Measurements from ENCODE around the gene EVI5L.
"Not testable (repeated sequence)": the region's sequence is repeated elsewhere in the genome, so short reads cannot be mapped to it uniquely, and the experiment has no call there.

The EVI5L gene

GRCh38 chr19:7848779-7849457 lies 18.9 kb downstream of the EVI5L start:
- no peak for DNase-seq

GRCh38 chr19:7849631-7849999 lies 19.6 kb downstream of the EVI5L start:
- DNase-seq, result no peak

- DNase-seq, result no peak
Measured at GRCh38 chr19:7850000-7850813, 20.2 kb downstream of the EVI5L start.

GRCh38 chr19:7850945-7851622 lies 21.1 kb downstream of the EVI5L start:
- no peak for DNase-seq

- DNase-seq, result no peak
Measured at GRCh38 chr19:7851623-7852500, 21.8 kb downstream of the EVI5L start.

- DNase-seq, result peak; percentile 53
Measured at GRCh38 chr19:7852851-7853769, 23.1 kb downstream of the EVI5L start.

- DNase-seq, result no peak
Measured at GRCh38 chr19:7853770-7854128, 23.7 kb downstream of the EVI5L start.

- DNase-seq, result no peak
Measured at GRCh38 chr19:7855426-7856108, 25.5 kb downstream of the EVI5L start.

- no peak for DNase-seq
Measured at GRCh38 chr19:7856109-7856591, 26.1 kb downstream of the EVI5L start.

GRCh38 chr19:7856679-7857663 lies 27.0 kb downstream of the EVI5L start:
- no peak for DNase-seq

- no peak for DNase-seq
Measured at GRCh38 chr19:7857727-7858108, 27.7 kb downstream of the EVI5L start.

- DNase-seq, result no peak
Measured at GRCh38 chr19:7858109-7858770, 28.2 kb downstream of the EVI5L start.

- not testable (repeated sequence) for DNase-seq
Measured at GRCh38 chr19:7859087-7859486, 29.1 kb downstream of the EVI5L start.

GRCh38 chr19:7859831-7860713 lies 30.1 kb downstream of the EVI5L start:
- DNase-seq, result no peak

- no peak for DNase-seq
Measured at GRCh38 chr19:7860714-7861618, 30.9 kb downstream of the EVI5L start.

- DNase-seq, result no peak
Measured at GRCh38 chr19:7861619-7862412, 31.8 kb downstream of the EVI5L start.

All from inflammatory macrophage treated with lipopolysaccharide for 4 hours (primary cell).